LHCN-M2 (cell line): Measurements from ENCODE around the gene ARHGEF37. TPM values are rescaled to one million over a fixed set of nuclear protein-coding genes. Genes with fewer than 3 reads are reported as not detected.
"Not testable (repeated sequence)": the region's sequence is repeated elsewhere in the genome, so short reads cannot be mapped to it uniquely, and the experiment has no call there.

Experiments used
- DNase-seq: peaks from one replicate; pipeline ENCODE4 v3.0.0-alpha.2; 2012; ENCODE audit warnings: low read depth
- polyA plus RNA-seq: library from polyadenylated mRNA; unstranded; fragments of >200 nt; gene quantifications from one replicate; pipeline ENCODE4 v1.2.1, GENCODE V29; 2012; ENCODE audit warnings: missing spikeins
- total RNA-seq: library from RNA; depleted of rRNA; stranded (reverse); fragments of >200 nt; gene quantifications from 2 replicates; pipeline ENCODE4 v1.2.3, GENCODE V29; 2014; rRNA removed

Gene ARHGEF37, protein sequence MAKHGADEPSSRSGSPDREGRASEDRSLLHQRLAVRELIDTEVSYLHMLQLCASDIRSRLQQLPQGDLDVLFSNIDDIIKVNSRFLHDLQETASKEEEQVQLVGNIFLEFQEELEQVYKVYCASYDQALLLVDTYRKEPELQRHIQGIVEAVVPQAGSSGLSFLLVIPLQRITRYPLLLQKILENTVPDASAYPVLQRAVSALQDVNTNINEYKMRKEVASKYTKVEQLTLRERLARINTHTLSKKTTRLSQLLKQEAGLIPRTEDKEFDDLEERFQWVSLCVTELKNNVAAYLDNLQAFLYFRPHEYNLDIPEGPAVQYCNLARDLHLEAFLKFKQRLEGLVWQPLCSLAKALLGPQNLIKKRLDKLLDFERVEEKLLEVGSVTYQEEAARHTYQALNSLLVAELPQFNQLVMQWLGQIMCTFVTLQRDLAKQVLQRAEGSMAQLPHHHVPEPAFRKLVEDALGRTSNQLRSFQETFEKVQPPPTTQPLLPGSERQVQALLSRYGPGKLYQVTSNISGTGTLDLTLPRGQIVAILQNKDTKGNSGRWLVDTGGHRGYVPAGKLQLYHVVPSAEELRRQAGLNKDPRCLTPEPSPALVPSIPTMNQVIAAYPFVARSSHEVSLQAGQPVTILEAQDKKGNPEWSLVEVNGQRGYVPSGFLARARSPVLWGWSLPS
- 0.11 and 0.45 TPM in 2 replicates for total RNA-seq
- polyA plus RNA-seq: 0.38 TPM

DNA sequence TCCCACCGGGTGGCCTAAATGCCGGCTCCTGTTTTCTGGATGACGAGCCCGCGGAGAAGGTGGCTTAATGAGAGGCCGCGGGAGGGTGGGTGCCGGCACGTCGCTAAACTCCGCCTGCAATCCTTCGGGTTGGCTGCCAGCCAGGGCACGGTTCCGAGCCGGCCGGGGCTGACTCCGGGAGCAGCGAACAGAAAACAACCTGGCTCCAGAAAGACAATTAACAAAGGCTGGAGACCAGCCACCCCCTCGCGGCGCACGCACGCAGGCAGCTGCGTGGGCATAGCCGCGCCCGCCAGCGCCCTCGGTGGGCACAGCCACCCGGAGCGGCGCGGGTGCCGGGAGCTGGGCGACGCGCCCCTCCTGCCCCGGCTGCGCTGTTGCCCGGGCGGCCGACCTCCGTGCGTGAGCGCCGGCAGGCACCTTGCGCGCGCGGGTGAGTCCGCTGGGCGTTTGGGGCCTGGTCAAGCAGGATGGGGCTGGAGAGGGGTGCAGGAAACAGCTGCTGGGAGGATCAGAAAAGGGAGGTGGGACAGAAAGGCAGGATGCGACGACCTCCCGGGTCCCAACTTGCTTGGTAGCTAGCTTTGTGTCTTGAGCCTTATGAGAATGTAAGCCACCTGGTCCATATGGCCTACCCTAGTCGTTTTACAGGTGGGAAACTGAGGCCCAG, at the start of gene ARHGEF37:
TSS of gene ARHGEF37 (plus strand) at position 307 of the 670 bp plus-strand sequence. CDS start 16,272 bp downstream, outside the sequence.
- peak; percentile 14 for DNase-seq

DNA sequence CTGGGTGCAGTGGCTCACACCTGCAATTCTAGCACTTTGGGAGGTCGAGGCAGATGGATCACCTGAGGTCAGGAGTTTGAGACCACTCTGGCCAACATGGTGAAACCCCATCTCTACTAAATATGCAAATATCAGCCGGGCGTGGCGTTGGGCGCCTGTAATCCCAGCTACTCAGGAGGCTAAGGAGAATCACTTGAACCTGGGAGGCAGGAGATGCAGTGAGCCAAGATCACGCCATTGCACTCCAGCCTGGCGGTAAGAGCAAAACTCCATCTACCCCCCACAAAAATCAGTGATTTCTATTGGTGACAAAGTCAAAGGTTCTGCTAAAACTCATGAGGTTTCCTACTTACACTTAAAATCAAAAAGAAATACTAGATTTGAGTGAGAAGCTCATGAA, 48.9 kb upstream of the ARHGEF37 start:
- DNase-seq: no peak

DNA sequence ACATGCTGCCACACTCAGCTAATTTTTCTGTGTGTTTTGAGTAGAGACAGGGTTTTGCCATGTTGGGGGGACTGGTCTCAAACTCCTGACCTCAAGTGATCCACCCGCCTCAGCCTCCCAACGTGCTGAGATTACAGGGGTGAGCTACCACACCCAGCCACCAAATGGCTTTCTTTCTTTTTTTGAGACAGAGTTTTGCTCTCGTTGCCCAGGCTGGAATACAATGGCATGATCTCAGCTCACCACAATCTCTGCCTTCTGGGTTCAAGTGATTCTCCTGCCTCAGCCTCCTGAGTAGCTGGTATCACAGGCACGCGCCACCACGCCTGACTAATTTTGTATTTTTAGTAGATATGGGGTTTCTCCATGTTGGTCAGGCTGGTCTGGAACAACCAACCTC, 45.5 kb upstream of the ARHGEF37 start:
- not testable (repeated sequence) for DNase-seq

DNA sequence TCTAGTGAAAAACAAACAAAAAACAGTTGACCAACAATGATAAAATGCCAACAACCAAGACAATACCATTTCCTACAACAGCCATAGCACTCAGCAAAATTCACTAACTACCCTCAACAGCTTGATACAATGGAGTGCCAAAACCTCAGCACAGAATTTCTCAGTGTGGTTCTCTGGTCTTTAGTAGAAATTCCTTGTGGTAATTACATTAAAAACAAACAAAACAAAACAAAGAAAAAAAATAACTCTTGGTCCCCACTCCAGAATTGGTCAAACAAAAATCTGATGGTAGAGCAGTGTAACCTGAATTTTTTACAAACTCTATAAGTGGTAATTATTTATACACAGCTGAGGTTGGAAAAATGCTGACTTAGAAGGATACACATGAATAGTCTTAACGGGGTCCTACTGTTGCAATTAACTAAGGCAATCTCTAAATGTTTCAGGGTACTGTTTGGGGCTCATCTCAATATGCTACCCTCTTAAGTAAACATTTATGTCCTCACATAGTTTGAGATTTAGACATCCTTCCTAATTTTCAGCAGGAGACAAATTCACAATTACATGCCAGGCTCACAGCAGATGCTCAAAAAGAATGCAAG, 43.8 kb upstream of the ARHGEF37 start:
- DNase-seq: no peak

DNA sequence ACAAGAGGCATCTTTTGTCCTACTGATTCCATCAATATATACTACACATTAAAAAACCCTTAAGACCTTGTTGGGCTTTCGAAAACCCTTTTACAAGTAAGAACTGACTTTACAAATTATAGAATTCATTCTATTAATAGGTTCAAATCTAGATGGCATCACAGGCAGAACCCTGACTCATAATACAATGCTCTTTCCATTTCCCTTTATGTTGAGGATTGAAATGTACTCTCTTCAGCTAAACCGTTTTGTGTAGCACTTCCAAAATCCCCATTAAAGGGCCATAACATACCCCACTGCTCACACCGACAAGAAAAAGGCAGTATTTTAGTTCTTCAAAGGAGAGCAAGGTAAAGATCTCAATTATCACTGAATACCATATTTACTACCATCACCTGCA, 41.2 kb upstream of the ARHGEF37 start:
- no peak for DNase-seq

DNA sequence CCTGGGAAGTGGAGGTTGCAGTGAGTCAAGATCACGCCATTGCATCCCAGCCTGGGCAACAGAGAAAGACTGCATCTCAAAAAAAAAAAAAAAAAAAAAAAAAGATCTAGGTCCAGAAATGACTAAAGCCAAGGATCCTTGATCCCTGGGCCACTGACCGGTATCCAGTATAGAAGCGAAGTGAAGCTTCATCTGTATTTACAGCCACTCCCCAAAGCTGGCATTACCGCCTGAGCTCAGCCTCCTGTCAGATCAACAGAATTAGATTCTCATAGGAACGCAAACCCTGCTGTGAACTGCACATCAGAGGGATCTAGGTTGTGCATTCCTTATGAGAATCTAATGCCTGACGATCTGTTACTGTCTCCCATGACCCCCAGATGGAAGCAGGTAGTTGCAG, 39.4 kb upstream of the ARHGEF37 start:
- no peak for DNase-seq

DNA sequence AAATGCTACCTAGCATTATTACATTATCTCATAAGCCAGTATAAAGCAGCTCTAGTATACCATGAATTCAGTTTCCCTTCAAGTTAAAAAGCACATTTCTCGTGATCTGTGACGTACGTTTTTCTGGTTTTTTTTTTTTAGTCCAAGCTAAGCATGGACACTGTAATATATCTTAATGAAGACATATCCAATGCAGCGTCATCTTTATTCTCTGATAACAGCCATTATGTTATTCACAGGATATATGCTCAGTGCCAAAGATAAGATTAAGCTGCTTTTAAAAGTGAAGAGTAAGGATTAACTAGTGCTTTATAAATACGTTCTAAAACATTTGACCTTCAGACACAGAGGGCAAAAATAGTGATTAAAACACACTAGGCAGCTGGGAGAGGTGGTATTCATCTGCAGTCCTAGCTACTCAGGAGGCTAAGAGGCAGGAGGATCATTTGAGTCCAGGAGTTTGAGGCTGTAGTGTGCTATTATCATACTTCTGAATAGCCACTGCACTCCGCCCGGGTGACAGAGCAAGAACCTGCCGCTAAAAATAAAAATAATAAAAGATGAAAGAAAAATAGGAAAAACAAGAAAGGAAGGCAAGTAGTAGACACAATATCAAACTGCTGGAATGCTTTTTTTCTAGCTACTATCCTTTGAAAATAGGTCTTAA, 37.8 kb upstream of the ARHGEF37 start:
- no peak for DNase-seq

DNA sequence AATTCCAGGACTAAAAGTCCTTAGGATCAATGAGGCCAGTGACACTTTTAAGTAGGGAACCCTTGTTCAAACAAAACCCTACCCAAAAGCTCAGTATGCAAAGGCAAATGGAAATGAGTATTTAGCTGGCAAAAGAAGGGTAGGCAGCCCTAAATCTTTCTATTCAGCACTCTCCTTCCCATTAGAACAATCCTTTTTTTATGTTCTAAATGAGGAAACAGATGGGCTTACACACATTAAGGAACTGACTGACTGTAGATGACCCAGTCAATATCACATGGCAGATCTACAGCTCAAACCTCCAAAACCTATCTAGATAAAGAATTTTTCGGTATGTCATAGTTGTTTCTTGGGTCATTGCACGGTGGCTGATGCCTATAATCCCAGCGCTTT, 37.3 kb upstream of the ARHGEF37 start:
- DNase-seq: no peak

DNA sequence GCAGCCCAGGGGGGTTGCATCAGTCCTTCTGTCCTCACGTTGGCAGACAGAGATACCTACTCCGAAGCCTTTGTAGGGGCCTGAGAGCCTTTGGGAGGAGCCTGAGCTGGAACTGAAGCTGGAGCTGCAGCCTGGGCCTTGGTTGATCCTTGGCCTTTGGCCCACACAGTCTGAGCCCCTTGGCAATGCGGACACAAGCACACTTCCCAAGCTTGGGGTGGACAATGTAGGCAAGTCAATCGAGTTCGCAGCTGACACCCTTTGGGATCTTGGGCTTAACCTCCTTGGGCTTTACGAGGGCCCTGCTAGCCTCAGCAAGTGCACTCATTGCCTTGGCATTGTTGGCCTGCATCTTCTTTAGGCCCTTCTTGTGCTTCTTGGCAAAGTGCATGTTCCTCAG, 36.0 kb upstream of the ARHGEF37 start:
- DNase-seq: no peak

DNA sequence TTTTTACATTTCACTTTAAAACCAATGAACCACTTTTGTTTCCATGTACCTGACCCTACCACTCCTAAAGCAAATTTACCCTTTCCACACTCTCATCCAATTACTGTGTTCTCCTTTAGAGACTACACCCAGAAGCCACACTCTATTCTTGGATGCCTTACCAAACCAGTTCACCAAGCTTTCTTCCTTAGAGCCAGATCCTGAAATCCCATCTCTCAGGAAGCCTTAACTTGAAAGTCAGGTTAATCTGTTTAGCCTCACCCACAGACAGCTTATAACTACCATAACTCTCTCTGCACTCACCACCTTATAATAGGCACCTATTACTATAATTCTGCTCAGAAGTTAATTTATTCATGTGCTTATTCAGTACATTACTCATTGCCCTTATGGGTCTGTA, 34.3 kb upstream of the ARHGEF37 start:
- DNase-seq: no peak

DNA sequence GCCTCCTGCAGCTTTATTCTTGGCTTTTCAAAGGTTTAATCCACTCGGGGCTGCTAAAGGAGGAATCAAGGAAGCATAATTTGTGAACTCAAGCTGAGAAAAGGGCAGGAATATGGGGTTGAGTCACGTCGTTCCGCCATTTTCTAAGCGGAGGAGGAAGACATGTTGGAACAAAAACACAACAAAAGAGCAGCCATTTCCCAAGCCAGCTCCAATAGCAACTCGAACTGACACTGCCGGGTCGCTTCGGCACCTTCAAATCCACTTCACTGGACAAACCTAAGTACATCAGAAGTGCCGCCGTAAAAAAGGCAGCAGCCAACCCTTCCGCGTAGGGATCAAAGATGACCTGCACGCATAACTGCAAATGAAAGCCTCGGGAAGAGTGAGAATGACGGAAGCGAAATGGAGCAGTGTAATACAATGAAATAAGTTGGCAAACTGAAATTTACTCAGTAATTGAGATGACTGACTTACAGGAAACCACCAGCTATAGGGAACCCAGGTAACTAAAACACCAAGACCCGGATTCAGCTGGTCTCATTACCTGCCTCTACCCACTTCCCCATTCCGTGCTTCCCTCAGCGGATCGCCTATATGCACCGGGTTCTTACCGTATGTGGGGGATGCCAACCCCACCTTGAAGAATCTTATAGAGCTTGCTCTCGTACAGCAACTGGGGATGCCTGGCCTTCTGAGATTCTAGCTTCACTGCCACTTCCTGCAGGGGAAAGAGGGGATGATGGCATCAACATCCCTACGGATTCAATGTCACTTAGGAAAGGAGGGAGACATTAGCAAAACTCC, 31.6 kb upstream of the ARHGEF37 start:
- DNase-seq: peak; percentile 67

DNA sequence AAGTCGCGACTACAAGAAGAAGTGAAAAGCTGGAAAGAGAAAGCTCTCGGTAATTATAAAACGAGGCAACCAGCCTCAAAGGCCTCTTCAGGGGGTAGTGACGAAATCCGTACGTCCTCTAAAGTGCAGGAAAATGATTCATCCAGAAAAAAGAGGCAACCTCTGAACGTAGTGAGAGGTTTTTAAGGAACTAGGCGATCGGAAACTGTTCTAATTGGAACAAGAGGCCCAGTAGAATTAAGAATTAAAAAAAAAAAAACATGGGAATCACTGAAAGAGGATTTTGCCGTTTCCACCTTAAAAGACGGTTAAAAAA, 31.1 kb upstream of the ARHGEF37 start:
- peak; percentile 52 for DNase-seq

DNA sequence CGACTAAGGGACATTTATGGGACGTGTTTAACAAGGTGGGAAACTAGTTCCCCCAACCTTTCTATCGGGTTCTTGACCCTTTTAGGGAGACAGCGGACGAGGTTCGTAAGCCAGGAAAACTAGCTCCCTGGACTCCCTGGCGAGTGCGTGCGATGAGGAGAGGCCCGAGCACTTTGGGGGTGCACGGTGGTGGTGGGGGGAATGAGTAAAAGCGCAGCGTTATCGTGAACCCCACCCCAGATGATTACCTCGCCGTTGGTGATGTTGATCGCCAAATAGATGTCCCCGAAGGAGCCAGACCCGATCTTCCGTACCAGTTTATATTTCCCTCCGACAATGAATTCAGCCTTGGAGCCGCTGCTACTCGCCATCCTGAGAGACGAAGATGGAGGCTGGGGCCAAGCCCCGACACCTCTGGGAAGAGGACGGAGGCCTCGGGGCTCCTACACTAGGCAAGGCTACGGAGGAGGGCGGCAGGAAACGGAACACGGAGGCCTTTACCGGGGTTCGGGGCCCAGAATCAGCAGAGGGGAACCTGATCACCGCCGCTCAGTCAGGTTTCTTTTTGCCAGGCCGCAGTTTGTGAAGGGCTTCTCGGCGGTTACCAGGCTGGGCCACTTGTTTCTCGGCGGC, 30.6 kb upstream of the ARHGEF37 start:
- DNase-seq: peak; percentile 13

DNA sequence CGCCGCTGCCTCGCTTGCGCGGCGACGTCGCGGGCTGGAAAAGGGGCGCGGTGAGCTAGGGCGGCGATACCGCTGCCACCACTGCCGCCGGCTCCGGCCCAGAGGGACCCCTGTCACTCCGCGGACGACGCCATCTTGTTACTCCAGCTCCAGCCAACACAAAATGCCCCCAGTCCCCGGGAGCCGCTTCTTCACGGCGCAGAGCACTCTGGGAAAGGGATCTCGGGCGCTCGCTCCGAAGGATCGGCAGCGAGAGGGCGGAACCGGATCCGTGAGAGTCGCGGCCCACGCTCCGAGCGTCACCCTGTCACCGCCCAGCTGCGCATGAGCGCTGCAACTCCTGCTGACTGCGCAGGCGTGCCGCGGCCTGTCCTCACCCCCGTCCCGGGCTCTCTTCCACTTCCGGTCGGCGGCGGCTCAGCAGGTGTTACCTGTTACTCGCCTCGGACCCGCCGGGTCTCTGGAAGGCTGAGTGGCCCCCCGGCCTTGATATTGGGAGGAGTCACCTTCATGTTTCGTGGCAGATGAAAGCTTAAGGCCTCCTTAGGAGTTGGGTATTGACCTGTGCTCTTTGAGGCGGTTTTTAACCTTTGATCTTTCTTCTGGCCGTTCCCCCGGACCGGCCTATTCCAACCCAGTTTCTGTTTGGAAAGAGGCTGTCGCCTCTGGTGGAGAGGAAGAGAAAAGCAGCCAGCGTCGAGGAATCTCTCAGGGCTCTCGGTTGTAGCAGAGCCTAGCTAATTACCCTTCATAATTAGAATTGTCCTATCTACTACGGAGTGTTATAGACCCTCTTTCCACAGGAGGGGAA, 29.9 kb upstream of the ARHGEF37 start, which contains the start of gene CSNK1A1:
TSS of gene CSNK1A1 (minus strand) at position 213 of the 811 bp plus-strand sequence. CDS start 475 bp downstream, outside the sequence.
- DNase-seq: peak; percentile 97

DNA sequence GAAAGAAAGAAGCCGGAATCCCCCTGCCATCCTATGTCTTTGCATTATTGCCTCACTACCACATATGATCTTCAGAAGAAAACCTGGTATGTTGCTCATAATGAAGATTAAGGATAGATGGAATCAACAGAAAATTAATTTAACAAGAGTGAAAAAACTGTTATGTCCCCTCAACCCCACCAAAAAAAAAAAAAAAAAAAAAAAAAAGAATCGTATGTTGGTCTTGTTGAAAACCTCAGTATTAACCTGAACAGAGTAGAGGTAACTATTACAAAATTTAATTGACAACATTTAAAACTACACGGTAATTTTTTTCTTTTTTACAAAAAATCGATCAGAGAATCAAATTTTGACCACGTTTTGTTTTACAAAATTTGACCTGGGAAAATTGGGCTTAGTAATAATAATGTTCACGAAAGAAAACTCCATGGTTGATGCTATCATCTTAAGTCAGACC, 29.2 kb upstream of the ARHGEF37 start:
- DNase-seq: no peak

DNA sequence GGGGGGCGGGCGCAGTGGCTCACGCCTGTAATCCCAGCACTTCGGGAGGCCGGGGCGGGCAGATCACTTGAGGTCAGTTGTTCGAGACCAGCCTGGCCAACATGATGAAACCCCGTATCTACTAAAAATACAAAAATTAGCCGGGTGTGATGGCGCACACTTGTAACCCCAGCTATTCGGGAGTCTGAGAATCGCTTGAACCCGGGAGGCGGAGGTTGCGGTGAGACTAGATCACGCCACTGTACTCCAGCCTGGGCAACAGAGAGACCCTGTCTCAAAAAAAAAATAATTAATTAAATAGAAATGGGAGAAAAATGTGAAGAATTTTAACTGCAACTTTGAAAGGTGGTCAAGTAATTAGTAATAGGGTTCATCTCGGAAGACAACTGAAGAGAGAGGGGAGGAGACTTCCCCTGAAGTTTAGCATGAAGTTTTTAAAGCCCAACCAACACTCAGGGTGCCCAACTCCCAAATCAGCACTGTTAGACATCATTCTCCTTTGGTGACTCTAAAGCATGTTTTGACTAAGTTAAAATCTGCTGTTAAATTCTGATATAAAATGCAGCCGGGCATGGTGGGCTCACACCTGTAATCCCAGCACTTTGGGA, 28.6 kb upstream of the ARHGEF37 start:
- DNase-seq: no peak

DNA sequence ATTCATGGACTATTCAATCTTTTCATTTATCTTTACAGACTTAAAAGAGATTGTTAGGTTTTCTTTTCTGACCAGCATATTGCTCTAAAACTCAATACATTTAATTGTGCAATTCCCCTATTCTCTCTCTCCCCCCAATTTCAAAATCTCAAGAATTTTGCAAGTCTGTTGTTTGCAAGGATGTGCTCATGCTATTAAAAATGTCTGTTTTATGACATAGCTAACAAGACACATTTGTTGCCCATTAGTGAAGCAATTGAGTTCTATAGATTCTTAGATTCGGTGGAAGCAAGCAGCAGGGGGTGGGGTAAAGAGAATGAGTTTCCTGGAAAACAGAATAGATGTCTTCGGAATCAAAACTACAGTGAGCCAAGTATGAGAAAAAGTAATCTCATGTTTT, 21.6 kb upstream of the ARHGEF37 start:
- DNase-seq: no peak

DNA sequence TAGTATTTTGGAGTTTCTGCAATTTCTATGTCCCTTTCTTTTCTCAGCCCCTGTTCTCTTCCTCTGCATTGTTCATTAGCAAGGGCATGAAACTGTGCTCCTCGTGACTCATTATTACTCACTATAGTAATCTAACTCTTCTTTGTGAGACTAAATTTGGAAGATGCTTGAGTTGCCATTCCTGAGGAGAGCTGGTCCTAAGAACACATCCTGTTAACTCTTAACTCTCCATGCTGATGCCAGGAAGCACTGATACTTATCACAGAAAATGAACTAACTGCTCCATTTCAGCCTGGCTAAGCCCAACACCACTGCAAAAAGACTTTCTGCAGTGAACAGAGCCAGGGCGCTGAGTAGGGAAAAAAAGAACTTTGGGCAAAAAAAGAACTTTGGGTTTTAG, 19.4 kb upstream of the ARHGEF37 start:
- DNase-seq: peak; percentile 97

DNA sequence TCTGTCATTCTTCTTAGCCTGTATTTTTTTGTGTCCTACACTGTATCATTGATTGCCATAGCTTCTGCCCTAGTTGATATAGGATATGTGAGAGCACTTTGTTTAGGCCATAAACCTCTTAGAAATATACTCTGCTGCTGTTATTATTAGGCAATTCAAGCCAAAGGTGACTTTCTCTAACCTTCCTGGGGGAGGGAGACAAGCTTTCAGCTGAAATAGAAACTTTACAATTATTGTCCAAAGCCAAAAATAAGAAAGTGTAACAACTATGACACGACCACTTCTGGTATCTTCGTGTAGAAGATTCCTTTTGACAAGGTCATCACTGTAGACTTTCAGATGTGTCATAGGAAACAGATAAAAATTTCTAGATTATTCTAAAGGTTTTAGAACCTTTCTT, 17.8 kb upstream of the ARHGEF37 start:
- DNase-seq: peak; percentile 27
